NB4 (cell line): ENCODE results near the gene COL6A1.

Experiments used
- DNase-seq: peaks from one replicate; pipeline ENCODE4 v3.0.0; 2010; ENCODE audit warnings: low read depth
- H3K4me3 ChIP-seq: one replicate; pipeline ENCODE4 v1.5.1; 2011; ENCODE audit warnings: mild to moderate bottlenecking, low read depth, low read length, moderate library complexity
- MYC ChIP-seq: IDR thresholded peaks from 2 replicates; pipeline ENCODE4 v1.6.1; 2011; ENCODE audit warnings: low read depth, low read length
- POLR2A ChIP-seq: IDR thresholded peaks from 2 replicates; pipeline ENCODE4 v1.6.1; 2011; ENCODE audit warnings: mild to moderate bottlenecking; ENCODE audit not compliant: insufficient read length; ENCODE audit errors: extremely low read depth
- TF ChIP-seq, protein P1 (sequence below): IDR thresholded peaks from one replicate; pipeline ENCODE4 v1.5.1; 2012; ENCODE audit warnings: low read depth, low read length
- TF ChIP-seq, protein P2 (sequence below): IDR thresholded peaks from 2 replicates; pipeline ENCODE4 v1.6.1; 2011; ENCODE audit warnings: low read depth, low read length

Gene COL6A1

DNA sequence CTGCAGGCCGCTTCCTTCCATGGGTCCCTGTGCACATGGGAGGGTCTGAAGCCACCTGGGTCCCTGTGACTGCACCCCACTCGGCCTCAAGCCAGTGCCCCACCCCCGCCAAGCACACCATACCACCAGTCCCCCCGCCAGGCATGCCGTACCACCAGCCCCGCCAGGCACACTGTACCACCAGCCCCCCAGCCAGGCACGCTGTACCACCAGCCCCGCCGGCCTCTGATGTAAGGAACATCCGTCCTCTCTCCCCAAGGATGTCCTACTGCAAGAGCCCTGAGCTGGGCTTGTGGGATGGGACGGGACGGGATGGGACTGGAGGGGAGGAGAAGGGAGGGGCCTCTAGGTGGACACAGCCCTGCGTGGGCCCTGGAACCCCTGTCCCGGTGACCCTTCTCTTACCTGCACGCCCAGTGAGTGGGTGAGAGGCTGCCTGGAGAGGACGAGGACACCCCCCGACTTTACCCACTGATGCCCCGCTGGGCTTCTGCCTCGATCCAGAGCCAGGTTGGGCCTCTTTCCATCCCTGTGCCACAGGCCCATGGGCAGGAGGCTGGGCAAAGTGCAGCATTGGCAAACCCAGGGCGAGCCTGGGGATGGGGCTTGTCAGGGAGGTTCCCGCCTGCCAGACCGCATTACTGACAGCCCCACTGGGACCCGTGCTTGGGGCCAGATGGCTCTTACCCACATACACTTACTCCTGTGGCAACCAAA, 40.8 kb upstream of the COL6A1 start:
- no peak for DNase-seq

DNA sequence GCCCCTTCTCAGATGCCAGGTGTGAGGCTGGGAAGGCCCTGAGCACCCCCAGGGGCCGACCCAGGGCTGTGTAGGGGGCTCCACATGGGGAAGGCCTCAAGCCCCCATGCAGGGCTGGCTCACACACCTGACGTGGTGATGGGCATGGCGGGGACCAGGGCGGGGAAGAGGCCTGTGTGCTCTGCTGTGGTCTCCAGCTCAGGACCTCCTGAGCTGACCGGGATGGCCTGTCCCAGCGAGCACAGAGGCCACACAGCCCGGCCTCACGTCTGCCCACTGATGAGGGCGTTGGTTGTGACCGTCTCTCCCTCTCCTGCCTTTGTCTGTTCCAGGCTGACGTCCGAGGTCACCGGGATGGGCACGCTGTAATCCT, 40.2 kb upstream of the COL6A1 start:
- TF ChIP-seq, protein P1, sequence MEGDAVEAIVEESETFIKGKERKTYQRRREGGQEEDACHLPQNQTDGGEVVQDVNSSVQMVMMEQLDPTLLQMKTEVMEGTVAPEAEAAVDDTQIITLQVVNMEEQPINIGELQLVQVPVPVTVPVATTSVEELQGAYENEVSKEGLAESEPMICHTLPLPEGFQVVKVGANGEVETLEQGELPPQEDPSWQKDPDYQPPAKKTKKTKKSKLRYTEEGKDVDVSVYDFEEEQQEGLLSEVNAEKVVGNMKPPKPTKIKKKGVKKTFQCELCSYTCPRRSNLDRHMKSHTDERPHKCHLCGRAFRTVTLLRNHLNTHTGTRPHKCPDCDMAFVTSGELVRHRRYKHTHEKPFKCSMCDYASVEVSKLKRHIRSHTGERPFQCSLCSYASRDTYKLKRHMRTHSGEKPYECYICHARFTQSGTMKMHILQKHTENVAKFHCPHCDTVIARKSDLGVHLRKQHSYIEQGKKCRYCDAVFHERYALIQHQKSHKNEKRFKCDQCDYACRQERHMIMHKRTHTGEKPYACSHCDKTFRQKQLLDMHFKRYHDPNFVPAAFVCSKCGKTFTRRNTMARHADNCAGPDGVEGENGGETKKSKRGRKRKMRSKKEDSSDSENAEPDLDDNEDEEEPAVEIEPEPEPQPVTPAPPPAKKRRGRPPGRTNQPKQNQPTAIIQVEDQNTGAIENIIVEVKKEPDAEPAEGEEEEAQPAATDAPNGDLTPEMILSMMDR, result no peak
- TF ChIP-seq POLR2A (no peak), MYC (no peak)
- TF ChIP-seq, protein P2, sequence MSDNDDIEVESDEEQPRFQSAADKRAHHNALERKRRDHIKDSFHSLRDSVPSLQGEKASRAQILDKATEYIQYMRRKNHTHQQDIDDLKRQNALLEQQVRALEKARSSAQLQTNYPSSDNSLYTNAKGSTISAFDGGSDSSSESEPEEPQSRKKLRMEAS, result no peak
- H3K4me3 ChIP-seq, result no peak overlapping the region
- DNase-seq, result no peak

More for the DNA sequence above, 40.8 kb upstream of the COL6A1 start:
- TF ChIP-seq POLR2A (no peak), MYC (no peak)
- TF ChIP-seq, protein P2, result no peak
- TF ChIP-seq, protein P1, result no peak
- H3K4me3 ChIP-seq, result no peak overlapping the region

DNA sequence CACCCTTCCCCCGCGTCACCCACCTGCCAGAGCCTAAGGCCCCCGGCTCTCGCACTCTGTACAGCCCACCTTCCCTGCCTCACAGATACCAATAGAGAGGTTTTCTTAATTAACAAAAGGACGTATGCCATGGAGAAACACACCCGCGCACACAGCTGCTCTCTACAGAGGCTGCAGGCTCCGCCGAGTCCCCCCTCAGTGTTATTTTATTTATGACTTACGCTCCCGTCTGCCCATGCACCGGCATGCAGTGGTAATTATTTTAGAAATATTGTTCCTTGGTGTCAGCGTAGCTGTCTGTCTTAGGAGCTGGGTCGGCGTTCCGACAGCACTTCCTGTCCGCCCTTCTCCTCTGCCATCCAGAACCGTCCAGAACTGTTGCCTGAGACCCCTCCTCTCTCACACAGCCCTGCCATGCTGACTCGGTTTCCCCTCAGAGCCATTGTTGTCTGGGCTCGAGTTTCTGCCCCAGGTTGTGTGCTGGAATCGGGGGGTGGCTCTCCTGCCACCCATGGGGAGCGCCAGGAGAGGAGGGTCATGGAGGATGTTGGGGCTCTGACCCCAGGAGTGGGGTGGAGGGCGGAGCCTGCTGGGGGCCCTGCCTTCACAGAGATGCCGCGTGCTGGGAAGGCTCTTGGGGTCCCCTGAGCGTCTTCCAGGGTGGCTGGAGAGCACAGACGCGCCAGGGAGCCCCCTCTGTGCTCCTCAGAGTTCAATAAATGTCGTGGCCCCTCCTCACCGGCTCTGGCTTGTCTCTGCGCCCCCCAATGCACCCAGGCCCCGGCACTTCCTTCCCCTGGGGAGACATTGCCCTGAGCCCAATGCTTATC, 39.6 kb upstream of the COL6A1 start:
- no peak for DNase-seq
- TF ChIP-seq, protein P2, result no peak
- TF ChIP-seq POLR2A, result no peak
- no peak for TF ChIP-seq MYC
- TF ChIP-seq, protein P1, result no peak
- no peak overlapping the region for H3K4me3 ChIP-seq

DNA sequence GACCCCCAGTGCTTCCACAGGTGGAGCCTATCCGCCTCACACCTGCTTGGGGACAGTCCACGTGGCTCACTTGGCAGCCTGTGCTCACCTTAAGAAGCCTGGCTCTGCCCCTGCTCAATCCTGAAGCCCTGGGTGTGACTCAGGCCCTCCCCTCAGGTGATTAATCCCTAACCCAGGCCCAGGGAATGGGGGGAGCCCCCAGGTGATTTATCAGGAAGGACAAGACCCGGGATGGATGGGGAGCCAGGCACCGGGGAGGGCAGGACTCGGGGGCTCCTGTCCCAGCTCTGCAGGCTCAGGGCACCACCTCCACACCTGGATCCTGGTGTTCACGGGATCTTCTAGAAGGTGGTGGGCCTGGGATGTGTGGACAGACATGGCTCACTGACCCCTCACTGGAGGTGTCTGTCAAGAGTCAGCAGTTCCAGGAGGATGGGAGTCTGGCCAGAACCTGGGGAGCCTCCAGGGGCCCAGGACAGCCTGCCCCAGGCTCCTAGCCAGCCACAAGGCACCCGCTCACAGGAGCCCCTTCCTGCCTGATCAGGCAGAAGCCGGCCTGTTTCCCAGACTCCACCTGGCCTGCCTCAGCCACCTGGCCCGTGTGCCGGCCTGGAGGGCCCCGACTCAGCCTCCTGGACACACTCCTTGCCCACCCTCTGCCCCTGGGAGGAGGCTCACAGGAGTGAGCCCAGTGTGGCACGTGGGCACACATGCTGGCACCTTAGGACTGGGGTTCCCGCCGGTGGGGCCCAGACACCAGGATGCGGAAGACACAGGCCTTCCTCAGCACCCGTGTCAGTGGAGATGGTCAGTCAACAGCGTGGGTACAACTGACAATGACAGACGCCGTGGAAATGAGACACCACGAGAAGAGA, 38.6 kb upstream of the COL6A1 start:
- H3K4me3 ChIP-seq, result no peak overlapping the region
- no peak for DNase-seq
- TF ChIP-seq, protein P1, result no peak
- no peak for TF ChIP-seq POLR2A
- TF ChIP-seq MYC, result no peak
- TF ChIP-seq, protein P2, result no peak
